ENCODE data around the gene CT45A1. TPM values are rescaled to one million over a fixed set of nuclear protein-coding genes. Genes with fewer than 3 reads are reported as not detected.

Gene CT45A1, protein sequence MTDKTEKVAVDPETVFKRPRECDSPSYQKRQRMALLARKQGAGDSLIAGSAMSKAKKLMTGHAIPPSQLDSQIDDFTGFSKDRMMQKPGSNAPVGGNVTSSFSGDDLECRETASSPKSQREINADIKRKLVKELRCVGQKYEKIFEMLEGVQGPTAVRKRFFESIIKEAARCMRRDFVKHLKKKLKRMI
- not detected in 2 replicates for total RNA-seq

DNA sequence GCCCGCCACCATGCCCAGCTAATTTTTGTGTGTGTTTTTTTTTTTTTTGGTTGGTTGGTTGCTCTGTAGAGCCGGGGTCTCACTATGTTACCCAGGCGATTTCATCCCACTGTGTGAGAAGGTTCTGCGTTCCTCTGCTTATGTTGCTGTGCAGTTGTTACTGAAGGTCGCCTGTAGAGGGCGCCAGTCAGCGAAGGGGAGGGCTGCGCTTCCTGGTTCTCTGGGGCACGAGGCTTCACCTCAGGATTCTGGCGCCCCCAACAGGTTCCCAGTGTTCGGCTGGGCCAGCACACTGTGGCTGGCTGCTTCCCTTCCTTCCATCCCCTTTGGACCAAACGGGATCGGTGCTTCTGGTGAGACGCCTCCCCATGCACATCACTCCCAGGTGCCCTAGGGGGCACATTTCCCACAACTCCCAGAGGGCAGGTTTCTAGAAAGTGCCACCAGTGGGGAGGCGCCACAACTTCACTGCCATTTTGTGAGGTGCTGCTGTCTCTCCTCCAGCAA lies at the start of gene CT45A1:
Gene CT45A1 (plus strand): TSS at position 457 of the 507 bp plus-strand sequence. CDS start 5,302 bp downstream, outside the sequence.

GRCh38 chrX:135768091-135768490 lies 54.7 kb downstream of the CT45A1 start, which contains the start of gene CT45A3:
Gene CT45A3 (minus strand): TSS chrX:135768191. CDS start chrX:135764444, 3,747 bp downstream.

Small RNA genes within 50 kb of the gene (small RNA-seq; reads per million reads assigned to genes)
- gene AC240442.1 (ENCODE audit: low replicate concordance), result not detected

Other genes with a start within 250 kb of the CT45A1 start
- 3.3 and 5.7 TPM in 2 replicates for gene INTS6L, start 193.0 kb upstream of the CT45A1 start, total RNA-seq
- gene CT45A3, start 54.6 kb downstream of the CT45A1 start, total RNA-seq, result not detected in 2 replicates
- gene CT45A5, start 71.9 kb downstream of the CT45A1 start, total RNA-seq, result not detected in 2 replicates
- gene CT45A6, start 89.1 kb downstream of the CT45A1 start, total RNA-seq, result not detected in 2 replicates
- not detected in 2 replicates for gene CT45A2, start 106.4 kb downstream of the CT45A1 start, total RNA-seq
- not detected in 2 replicates for gene CT45A7, start 123.6 kb downstream of the CT45A1 start, total RNA-seq
- gene CT45A8, start 140.9 kb downstream of the CT45A1 start, total RNA-seq, result not detected in 2 replicates
- not detected in 2 replicates for gene CT45A9, start 158.2 kb downstream of the CT45A1 start, total RNA-seq
- not detected in 2 replicates for gene CT45A10, start 179.8 kb downstream of the CT45A1 start, total RNA-seq
- gene SAGE1, start 180.1 kb downstream of the CT45A1 start, total RNA-seq, result not detected in 2 replicates

Measured in placental pericyte (primary cell).